ENCODE results near the gene TMEM259. TPM values are rescaled to one million over a fixed set of nuclear protein-coding genes. Genes with fewer than 3 reads are reported as not detected.
A peak's percentile ranks its signal among the peaks of the same experiment; 100 is the strongest.

Gene TMEM259
- total RNA-seq, 4 donors from 2014 or later, result 226 to 676 (median 303) TPM

GRCh38 chr19:1055028-1055425, 34.1 kb upstream of the TMEM259 start:
- Histone ChIP-seq H3K9me3 (peaks cover 0 to 13% of the 10 kb centered on the region in 2 donors), H3K27me3 (no peaks in the 10 kb centered on the region), H3K4me1 (no peaks in the 10 kb centered on the region), H3K27ac (no peak overlapping the region), H3K36me3 (no peaks in the 10 kb centered on the region), H3K4me3 (no peak overlapping the region)
- no peak for DNase-seq
- intact Hi-C loops (cut with DNase I; ENCODE audit: low total_unique reads) (no loop called here), in situ Hi-C loops (cut with MboI; ENCODE audit: low pct_ligation_motif_present in 1 of 4, low pct_unique_long_range_greater_than_20kb in 1 of 4, low sequenced_read_pairs in 3 of 4) (no loop called here)
- WGBS, 2 donors (ENCODE audit: low coverage in 1 of 2), result 95% methylated on average over 11 of the region's 14 CpGs; no CpG with 5 or more reads in 1 of the 2 donors
- TF ChIP-seq POLR2AphosphoS5 (IDR thresholded peaks at IDR 0.05) (no peak), EP300 (IDR thresholded peaks at IDR 0.05; ENCODE audit: low read depth) (no peak)

- no peaks in the 10 kb centered on the region for H3K27me3 ChIP-seq
- H3K36me3 ChIP-seq, result no peaks in the 10 kb centered on the region
- no peaks in the 10 kb centered on the region for H3K4me1 ChIP-seq
- DNase-seq, result no peak
- WGBS, 2 donors (ENCODE audit: low coverage in 1 of 2), result 96% methylated on average over 24 of the region's 28 CpGs; no CpG with 5 or more reads in 1 of the 2 donors
- intact Hi-C loops (cut with DNase I; ENCODE audit: low total_unique reads) (no loop called here), in situ Hi-C loops (cut with MboI; ENCODE audit: low pct_ligation_motif_present in 1 of 4, low pct_unique_long_range_greater_than_20kb in 1 of 4, low sequenced_read_pairs in 3 of 4) (no loop called here)
- H3K27ac ChIP-seq, result no peak overlapping the region
- peaks cover 0 to 13% of the 10 kb centered on the region in 2 donors for H3K9me3 ChIP-seq
- no peak for TF ChIP-seq EP300 (IDR thresholded peaks at IDR 0.05; ENCODE audit: low read depth)
- no peak for TF ChIP-seq CTCF (IDR thresholded peaks at IDR 0.05)
- TF ChIP-seq POLR2AphosphoS5 (IDR thresholded peaks at IDR 0.05), result no peak
- no peak for TF ChIP-seq POLR2A (IDR thresholded peaks at IDR 0.05)
- no peak overlapping the region for H3K4me3 ChIP-seq
These were observed 33.4 kb upstream of the TMEM259 start for GRCh38 chr19:1054102-1055027.

- in situ Hi-C loops (cut with MboI; ENCODE audit: low pct_ligation_motif_present in 1 of 4, low pct_unique_long_range_greater_than_20kb in 1 of 4, low sequenced_read_pairs in 3 of 4), result no loop called here
- Histone ChIP-seq H3K27me3 (no peaks in the 10 kb centered on the region), H3K36me3 (no peaks in the 10 kb centered on the region), H3K4me1 (no peaks in the 10 kb centered on the region), H3K9me3 (peaks cover 0 to 13% of the 10 kb centered on the region in 2 donors), H3K27ac (no peak overlapping the region), H3K4me3 (no peak overlapping the region)
- 88 to 90% methylated on average over 2 to 30 of the region's 31 CpGs for WGBS, 2 donors (ENCODE audit: low coverage in 1 of 2)
- intact Hi-C loops (cut with DNase I; ENCODE audit: low total_unique reads), result no loop called here
- no peak for TF ChIP-seq POLR2AphosphoS5 (IDR thresholded peaks at IDR 0.05)
- no peak for TF ChIP-seq EP300 (IDR thresholded peaks at IDR 0.05; ENCODE audit: low read depth)
- TF ChIP-seq POLR2A (IDR thresholded peaks at IDR 0.05), result no peak
- TF ChIP-seq CTCF (IDR thresholded peaks at IDR 0.05), result no peak
- DNase-seq, result peak; percentile 5
These were observed 32.5 kb upstream of the TMEM259 start for GRCh38 chr19:1053176-1054101.

GRCh38 chr19:1052349-1052975, 31.5 kb upstream of the TMEM259 start:
- in situ Hi-C loops (cut with MboI; ENCODE audit: low pct_ligation_motif_present in 1 of 4, low pct_unique_long_range_greater_than_20kb in 1 of 4, low sequenced_read_pairs in 3 of 4), result no loop called here

More at GRCh38 chr19:1052349-1052975, 31.5 kb upstream of the TMEM259 start:
- Histone ChIP-seq H3K27ac (no peak overlapping the region), H3K9me3 (peaks cover 0 to 7% of the 10 kb centered on the region in 2 donors), H3K4me1 (no peaks in the 10 kb centered on the region), H3K4me3 (no peak overlapping the region), H3K36me3 (no peaks in the 10 kb centered on the region), H3K27me3 (no peaks in the 10 kb centered on the region)
- 76% methylated on average over 2 of the region's 5 CpGs; no CpG with 5 or more reads in 1 of the 2 donors for WGBS, 2 donors (ENCODE audit: low coverage in 1 of 2)
- intact Hi-C loops (cut with DNase I; ENCODE audit: low total_unique reads), result no loop called here
- no peak for DNase-seq
- no peak for TF ChIP-seq EP300 (IDR thresholded peaks at IDR 0.05; ENCODE audit: low read depth)
